ENCODE data around the gene MAP3K14. TPM values are rescaled to one million over a fixed set of nuclear protein-coding genes. Genes with fewer than 3 reads are reported as not detected.
A peak's percentile ranks its signal among the peaks of the same experiment; 100 is the strongest.

MAP3K14 gene
- total RNA-seq, 1 experiment from 2014 or later: 7.8 TPM

- Histone ChIP-seq H3K4me1 (ENCODE audit: insufficient read depth, low read length) (peaks cover 4% of the 10 kb centered on the region; the same call in 1 of the 2 replicates), H3K23ac (ENCODE audit: insufficient read length, low read depth, low read length) (no peak overlapping the region), H3K4me2 (ENCODE audit: insufficient read depth, insufficient read length, low read length) (no peak overlapping the region), H2BK15ac (ENCODE audit: low read depth, low read length) (no peak overlapping the region), H2AK5ac (ENCODE audit: insufficient read length, low read length) (no peak overlapping the region), H3K14ac (ENCODE audit: insufficient read depth, low read length) (no peak overlapping the region), H2BK12ac (ENCODE audit: insufficient read length, low read depth, low read length) (no peak overlapping the region), H3K79me1 (ENCODE audit: insufficient read depth, low read depth, low read length, poor library complexity, severe bottlenecking) (no peaks in the 10 kb centered on the region), H2BK20ac (ENCODE audit: low read depth, low read length, poor library complexity, severe bottlenecking) (no peak overlapping the region), H4K91ac (ENCODE audit: insufficient read length, low read depth, low read length) (no peak overlapping the region), H2AFZ (ENCODE audit: low read length) (no peak overlapping the region), H3K27ac (ENCODE audit: insufficient read length, low read depth, low read length) (no peak overlapping the region), H2BK120ac (ENCODE audit: low read depth, low read length, poor library complexity, severe bottlenecking) (no peak overlapping the region), H4K20me1 (ENCODE audit: control insufficient read depth, insufficient read depth, insufficient read length) (no peaks in the 10 kb centered on the region), H3K56ac (ENCODE audit: insufficient read length, low read depth, low read length) (no peak overlapping the region), H3K9ac (ENCODE audit: extremely low read depth, insufficient read length, low read length) (no peak overlapping the region), H3K79me2 (ENCODE audit: insufficient read depth, low read length) (no peaks in the 10 kb centered on the region), H3T11ph (ENCODE audit: low read length) (no peak overlapping the region), H4K5ac (ENCODE audit: insufficient read length, low read depth, low read length) (no peak overlapping the region), H3K23me2 (ENCODE audit: insufficient read length, low read depth, low read length, poor library complexity, severe bottlenecking) (peaks cover 6% of the 10 kb centered on the region), H3K18ac (ENCODE audit: insufficient read length, low read depth, low read length) (no peak overlapping the region), H4K8ac (replicated peaks; ENCODE audit: insufficient read length, low read depth, low read length) (no peak overlapping the region), H2BK5ac (ENCODE audit: insufficient read length, low read length) (no peak overlapping the region), H3K27me3 (ENCODE audit: insufficient read depth, low read length) (no peaks in the 10 kb centered on the region), H3K9me3 (ENCODE audit: control insufficient read depth, low read depth, low read length) (no peaks in the 10 kb centered on the region), H3K4ac (ENCODE audit: low read depth, low read length) (no peak overlapping the region)
- H3K9me3 Mint-ChIP-seq: no peaks in the 10 kb centered on the region
- peaks cover 0 to 6% (median 0%) of the 10 kb centered on the region in 3 experiments; a peak in 1 of 7 replicates for H3K36me3 Mint-ChIP-seq (ENCODE audit: insufficient read depth in 1 of 3, low read depth in 3 of 3)
- H3K27me3 Mint-ChIP-seq (ENCODE audit: low read depth): peaks cover 29% of the 10 kb centered on the region
- WGBS (ENCODE audit: extremely low coverage, insufficient read length, low lambda C conversion rate): no CpG with 5 or more reads among the region's 16 CpGs
- DNase-seq: peak; percentile 43
- no peak overlapping the region; a peak in 1 of 5 replicates for H3K4me3 Mint-ChIP-seq
- no peak overlapping the region; a peak in 1 of 7 replicates for H3K27ac Mint-ChIP-seq
- peaks cover 33 to 37% of the 10 kb centered on the region in 2 experiments for H3K4me1 Mint-ChIP-seq
- no peak for TF ChIP-seq CTCF (conservative IDR thresholded peaks at IDR 0.05)
Measured at GRCh38 chr17:45257115-45257514, 59.7 kb downstream of the MAP3K14 start.
